IPS-20b (cell line): ENCODE measurements around the gene REL.
"Not testable (repeated sequence)": the region's sequence is repeated elsewhere in the genome, so short reads cannot be mapped to it uniquely, and the experiment has no call there.

Experiments used
- H3K27ac ChIP-seq: one replicate; pipeline ENCODE4 v1.5.1; 2013; ENCODE audit warnings: low read length
- H3K27me3 ChIP-seq: 2 replicates; pipeline ENCODE4 v1.6.1; 2013; ENCODE audit warnings: mild to moderate bottlenecking, low read length, inconsistent platforms; ENCODE audit not compliant: insufficient read depth
- H3K36me3 ChIP-seq: 2 replicates; pipeline ENCODE4 v1.6.1; 2013; ENCODE audit warnings: low read depth, mild to moderate bottlenecking, inconsistent platforms, low read length, moderate library complexity; ENCODE audit not compliant: insufficient read depth
- H3K4me1 ChIP-seq: 2 replicates; pipeline ENCODE4 v1.6.1; 2013; ENCODE audit warnings: mild to moderate bottlenecking, control low read depth, inconsistent platforms, low read length, moderate library complexity; ENCODE audit not compliant: insufficient read depth
- H3K4me3 ChIP-seq: 2 replicates; pipeline ENCODE4 v1.5.1; 2013; ENCODE audit warnings: mild to moderate bottlenecking, low read length, inconsistent platforms
- H3K9ac ChIP-seq: 2 replicates; pipeline ENCODE4 v1.6.1; 2013; ENCODE audit warnings: low read depth, mild to moderate bottlenecking, inconsistent platforms, low read length, moderate library complexity
- H3K9me3 ChIP-seq: 2 replicates; pipeline ENCODE4 v1.6.1; 2013; ENCODE audit warnings: mild to moderate bottlenecking, low read depth, low read length, inconsistent platforms; ENCODE audit not compliant: insufficient read depth

The REL gene

DNA sequence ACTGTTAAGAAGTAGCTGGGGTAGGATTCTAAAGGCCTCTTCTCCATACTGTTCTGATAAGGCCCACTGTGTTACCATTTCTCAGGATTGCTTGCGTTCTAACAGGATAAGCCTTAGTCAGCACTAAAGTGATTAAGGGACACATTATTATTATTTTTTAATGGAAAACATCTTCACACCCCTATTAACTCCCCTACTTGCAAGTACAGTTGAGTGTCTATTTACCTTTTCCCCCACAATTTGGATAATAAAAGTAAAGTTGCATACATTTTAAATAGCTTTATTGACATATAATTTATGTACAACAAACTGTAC, 9.0 kb downstream of the REL start:
- H3K27me3 ChIP-seq, result no peaks in the 10 kb centered on the region
- no peaks in the 10 kb centered on the region for H3K4me1 ChIP-seq
- peaks cover 11% of the 10 kb centered on the region; the same call in 1 of the 2 replicates for H3K36me3 ChIP-seq

DNA sequence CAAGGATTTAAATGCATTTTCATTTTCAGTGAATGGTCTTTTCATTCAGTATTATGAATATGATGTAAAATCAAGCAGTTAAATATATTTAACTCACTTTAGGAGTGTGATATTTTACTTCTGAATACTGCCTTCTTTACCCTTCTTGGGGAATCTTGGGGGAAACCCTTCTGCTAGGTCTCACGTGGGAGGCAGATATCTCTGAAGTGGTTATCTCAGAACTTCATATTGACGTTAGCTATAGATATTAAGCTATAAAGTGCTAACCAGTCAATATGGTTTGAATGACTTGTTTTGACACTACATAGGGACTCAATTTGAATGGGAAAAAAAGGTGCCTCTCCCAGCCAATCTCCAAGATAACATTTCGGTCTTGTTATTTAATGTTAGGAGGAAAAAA, 9.8 kb downstream of the REL start:
- H3K27me3 ChIP-seq, result no peaks in the 10 kb centered on the region
- no peaks in the 10 kb centered on the region for H3K4me1 ChIP-seq
- no peak overlapping the region for H3K27ac ChIP-seq
- no peak overlapping the region for H3K9ac ChIP-seq
- peaks cover 11% of the 10 kb centered on the region; the same call in 1 of the 2 replicates for H3K36me3 ChIP-seq
- H3K4me3 ChIP-seq, result no peak overlapping the region
- H3K9me3 ChIP-seq, result no peaks in the 10 kb centered on the region

More for the DNA sequence above, 9.0 kb downstream of the REL start:
- Histone ChIP-seq H3K27ac (no peak overlapping the region), H3K9me3 (no peaks in the 10 kb centered on the region), H3K9ac (no peak overlapping the region), H3K4me3 (no peak overlapping the region)

DNA sequence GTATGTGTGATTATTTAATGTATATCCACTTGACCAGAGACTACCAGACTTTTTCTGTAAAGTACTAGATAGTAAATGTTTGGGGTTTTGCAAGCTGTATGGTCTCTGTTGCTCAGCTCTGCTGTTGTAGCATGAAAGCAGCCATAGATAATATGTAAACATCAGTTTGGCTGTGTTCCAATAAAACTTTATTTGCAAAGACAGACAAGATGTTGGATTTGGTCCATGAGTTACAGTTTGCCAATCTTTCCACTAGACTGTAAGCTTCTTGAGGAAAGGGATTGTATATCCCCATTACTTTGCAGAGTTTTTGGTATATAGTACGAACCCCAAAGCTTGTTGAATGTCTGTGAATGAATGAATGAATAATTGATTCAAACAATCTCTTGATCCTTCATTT, 17.2 kb downstream of the REL start:
- no peaks in the 10 kb centered on the region for H3K27me3 ChIP-seq
- H3K9me3 ChIP-seq, result no peaks in the 10 kb centered on the region
- H3K9ac ChIP-seq, result no peak overlapping the region
- no peak overlapping the region for H3K4me3 ChIP-seq
- H3K36me3 ChIP-seq, result peaks cover 11% of the 10 kb centered on the region; the same call in 1 of the 2 replicates
- H3K27ac ChIP-seq, result no peak overlapping the region
- no peaks in the 10 kb centered on the region for H3K4me1 ChIP-seq

DNA sequence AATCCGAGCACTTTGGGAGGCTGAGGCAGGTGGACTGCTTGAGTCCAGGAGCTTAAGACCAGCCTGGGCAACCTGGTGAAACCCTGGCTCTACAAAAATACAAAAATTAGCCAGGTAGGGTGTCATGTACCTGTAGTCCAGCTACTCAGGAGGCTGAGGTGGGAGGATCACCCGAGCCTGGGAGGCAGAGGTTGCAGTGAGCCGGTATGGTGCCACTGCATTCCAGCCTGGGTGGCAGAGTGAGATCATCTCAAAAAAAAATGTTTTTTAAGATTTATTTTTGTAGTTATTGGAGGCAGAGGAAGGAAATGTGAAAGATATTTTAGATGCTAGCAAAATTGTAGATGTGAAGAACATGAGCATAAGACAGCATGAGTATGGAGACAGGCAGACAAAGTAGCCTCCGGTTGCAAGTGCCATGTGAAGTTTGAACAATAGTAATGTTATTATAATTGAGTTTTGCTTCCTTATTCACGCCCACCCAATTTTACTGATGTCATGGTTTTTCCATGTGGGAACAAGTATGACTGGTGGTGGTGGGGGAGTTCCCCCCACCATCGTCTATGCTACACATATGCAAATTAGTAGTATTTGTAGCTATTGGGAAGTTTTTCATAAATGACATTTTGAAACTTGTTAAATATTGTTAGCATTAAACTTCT, 18.0 kb downstream of the REL start:
- Histone ChIP-seq H3K36me3 (peaks cover 6% of the 10 kb centered on the region; the same call in 1 of the 2 replicates), H3K9me3 (no peaks in the 10 kb centered on the region), H3K9ac (no peak overlapping the region), H3K27me3 (no peaks in the 10 kb centered on the region), H3K27ac (no peak overlapping the region), H3K4me1 (no peaks in the 10 kb centered on the region), H3K4me3 (no peak overlapping the region)

DNA sequence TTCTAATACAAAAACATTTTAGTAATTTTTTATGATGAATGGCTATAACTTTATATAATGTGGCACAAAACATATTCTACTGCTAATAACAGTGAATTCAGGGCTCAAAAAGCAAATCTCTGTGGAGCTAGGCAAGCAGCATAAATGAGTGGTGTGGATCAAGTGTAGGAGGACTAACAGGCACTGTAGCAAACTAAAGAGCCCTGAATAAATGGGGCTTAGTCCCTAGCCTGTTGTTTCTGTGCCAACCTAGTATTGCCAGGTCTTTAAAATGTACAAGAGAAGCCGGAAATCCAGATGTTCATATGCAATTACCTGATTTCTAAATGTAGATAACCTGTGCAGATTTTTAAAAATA, 18.5 kb downstream of the REL start:
- no peak overlapping the region for H3K27ac ChIP-seq
- no peak overlapping the region for H3K4me3 ChIP-seq
- peaks cover 3% of the 10 kb centered on the region; the same call in 1 of the 2 replicates for H3K36me3 ChIP-seq
- H3K4me1 ChIP-seq, result no peaks in the 10 kb centered on the region
- no peak overlapping the region for H3K9ac ChIP-seq
- H3K9me3 ChIP-seq, result no peaks in the 10 kb centered on the region
- no peaks in the 10 kb centered on the region for H3K27me3 ChIP-seq

DNA sequence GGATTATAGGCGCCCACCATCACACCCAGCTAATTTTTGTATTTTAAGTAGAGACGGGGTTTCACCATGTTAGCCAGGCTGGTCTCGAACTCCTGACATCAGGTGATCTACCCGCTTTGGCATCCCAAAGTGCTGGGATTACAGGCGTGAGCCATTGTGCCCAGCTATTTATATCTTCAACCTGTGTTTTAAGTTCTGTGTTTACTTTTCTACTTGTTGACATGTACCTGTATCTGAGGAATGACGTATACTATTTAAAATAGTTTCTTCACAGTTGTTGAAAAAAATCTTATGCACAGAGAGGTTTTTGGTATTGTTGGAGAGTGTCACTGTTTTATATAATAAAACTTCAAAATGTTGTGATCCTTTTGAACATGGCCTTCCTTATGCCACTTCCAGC, 19.9 kb downstream of the REL start:
- H3K9ac ChIP-seq, H3K4me3 ChIP-seq, H3K9me3 ChIP-seq, H3K36me3 ChIP-seq, H3K27ac ChIP-seq, H3K27me3 ChIP-seq, H3K4me1 ChIP-seq: not testable (repeated sequence)

DNA sequence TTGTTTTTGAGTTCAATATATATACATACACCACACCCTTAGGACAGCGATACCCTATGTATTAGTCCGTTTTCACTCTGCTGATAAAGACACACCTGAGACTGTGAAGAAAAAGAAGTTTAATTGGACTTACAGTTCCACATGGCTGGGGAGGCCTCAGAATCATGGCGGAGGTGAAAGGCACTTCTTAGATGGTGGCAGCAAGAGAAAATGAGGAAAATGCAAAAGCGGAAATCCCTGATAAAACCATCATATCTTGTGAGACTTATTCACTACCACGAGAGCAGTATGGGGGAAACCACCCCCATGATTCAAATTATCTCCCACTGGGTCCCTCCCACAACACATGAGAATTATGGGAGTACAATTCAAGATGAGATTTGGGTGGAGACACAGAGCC, 24.5 kb downstream of the REL start:
- not testable (repeated sequence) for H3K9me3 ChIP-seq, H3K9ac ChIP-seq, H3K27me3 ChIP-seq, H3K36me3 ChIP-seq, H3K4me3 ChIP-seq, H3K4me1 ChIP-seq, H3K27ac ChIP-seq

DNA sequence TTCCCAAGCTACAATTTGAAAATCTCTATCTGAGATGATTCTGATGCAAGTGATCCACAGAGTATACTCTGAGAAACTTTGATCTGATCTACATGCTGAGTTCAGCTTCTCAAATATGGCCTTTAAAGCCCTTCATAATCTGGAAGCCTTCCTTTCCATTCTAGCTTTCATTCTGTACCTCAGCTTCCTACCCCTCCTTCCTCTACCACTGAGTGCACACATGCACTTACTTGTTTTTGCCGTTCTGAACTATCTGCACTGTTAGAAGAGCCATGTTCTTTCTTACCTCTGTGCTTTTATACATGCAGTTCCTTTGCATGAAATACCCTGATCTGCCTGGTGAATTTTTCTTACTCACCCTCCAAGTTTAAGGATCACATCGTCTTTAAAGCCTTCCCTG, 25.0 kb downstream of the REL start:
- Histone ChIP-seq H3K27me3 (no peaks in the 10 kb centered on the region), H3K27ac (no peak overlapping the region), H3K4me1 (no peaks in the 10 kb centered on the region), H3K9me3 (no peaks in the 10 kb centered on the region), H3K4me3 (no peak overlapping the region), H3K36me3 (no peaks in the 10 kb centered on the region), H3K9ac (no peak overlapping the region)

DNA sequence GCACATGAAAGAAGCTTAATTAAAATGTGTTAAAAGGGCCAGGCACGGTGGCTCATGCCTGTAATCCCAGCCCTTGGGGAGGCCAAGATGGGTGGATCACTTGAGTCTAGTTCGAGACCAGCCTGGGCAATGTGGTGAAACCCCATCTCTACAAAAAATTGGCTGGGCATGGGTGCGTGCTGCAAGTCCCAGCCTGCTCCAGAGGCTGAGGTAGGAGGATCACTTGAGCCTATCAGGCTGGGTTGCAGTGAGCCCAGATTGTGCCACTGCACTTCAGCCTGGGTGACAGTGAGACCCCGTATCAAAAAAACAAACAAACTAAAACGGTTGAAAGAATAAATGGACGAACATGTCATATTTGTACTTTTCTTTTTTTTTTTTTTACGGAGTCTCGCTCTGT, 26.0 kb downstream of the REL start:
- Histone ChIP-seq H3K27ac (no peak overlapping the region), H3K4me1 (no peaks in the 10 kb centered on the region), H3K9ac (no peak overlapping the region), H3K4me3 (no peak overlapping the region), H3K9me3 (no peaks in the 10 kb centered on the region), H3K27me3 (no peaks in the 10 kb centered on the region), H3K36me3 (no peaks in the 10 kb centered on the region)

DNA sequence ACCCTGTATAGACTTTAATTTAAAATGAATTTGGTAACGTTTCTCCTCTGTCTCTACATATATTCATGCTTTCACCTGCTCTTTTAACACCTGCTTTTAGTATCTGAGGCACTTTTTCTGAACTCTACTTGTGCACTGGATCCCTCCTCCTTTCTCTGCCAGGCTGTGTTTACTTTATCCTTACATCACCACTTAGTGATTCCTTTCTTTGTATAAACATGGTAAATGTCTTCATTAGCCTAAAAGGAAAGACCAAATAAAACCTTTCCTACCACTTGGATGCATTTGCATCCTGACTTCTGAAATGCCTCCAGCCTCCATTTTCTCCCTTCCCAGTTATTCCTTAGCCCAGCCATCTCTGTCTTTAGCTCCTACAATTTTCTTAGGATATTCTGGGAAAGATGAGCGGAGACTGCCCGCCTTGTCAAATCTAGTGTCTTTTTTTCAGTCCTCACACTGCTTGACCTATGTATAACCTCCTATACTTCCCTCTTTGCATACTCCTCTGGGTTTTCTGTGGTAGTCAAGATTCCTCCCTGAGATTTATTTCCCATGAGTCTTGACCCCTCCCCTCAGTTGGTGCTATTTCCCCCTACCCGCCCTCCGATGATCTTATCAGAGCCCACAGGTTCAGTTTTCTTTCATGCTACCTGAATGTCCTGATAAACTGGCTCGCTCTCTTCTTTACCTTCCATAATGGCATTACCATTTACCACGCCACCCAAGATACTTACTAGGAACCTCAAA, 44.8 kb downstream of the REL start:
- Histone ChIP-seq H3K4me1 (peaks cover 13% of the 10 kb centered on the region), H3K36me3 (peaks cover 7% of the 10 kb centered on the region), H3K9ac (no peak overlapping the region), H3K27me3 (no peaks in the 10 kb centered on the region), H3K27ac (no peak overlapping the region), H3K4me3 (no peak overlapping the region), H3K9me3 (no peaks in the 10 kb centered on the region)

DNA sequence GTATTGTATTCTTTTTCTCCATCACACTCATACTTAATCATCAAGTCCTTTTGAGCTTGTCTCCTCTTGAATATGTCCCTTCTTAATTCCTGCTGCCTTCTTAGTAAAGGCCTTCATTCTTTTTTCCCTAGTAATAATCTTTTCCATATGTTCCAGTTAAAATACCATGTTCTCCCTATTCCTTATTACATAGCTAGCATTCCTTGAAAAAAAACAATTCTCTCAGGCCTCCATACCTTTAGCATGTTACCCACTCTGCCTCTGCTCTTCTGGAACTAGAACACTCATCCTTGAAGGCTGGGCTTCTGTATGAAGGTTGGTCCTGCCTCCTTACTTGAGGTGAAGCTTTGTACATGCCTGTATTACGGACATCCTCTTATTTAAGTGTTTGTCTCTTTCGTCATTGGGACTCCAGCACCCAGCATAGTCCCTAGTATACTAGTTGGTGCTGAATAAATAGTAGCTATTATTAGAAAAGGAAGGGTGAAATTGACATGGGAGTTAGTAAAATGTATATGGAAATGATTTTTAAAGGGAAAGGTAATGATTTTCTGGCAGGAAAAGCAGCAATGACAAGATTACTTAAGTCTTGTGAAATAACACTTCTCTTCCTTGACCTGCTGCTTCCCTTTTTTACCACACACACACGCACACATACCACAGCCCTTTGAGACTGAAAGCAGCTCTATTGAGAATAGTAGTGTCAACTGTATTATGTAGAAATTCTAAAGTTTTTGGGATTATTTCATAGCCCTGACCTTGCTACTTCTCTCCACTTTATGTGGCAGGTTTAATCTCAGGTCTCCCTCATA, 45.6 kb downstream of the REL start:
- H3K9me3 ChIP-seq, result no peaks in the 10 kb centered on the region
- H3K4me1 ChIP-seq, result peaks cover 13% of the 10 kb centered on the region
- no peaks in the 10 kb centered on the region for H3K27me3 ChIP-seq
- H3K4me3 ChIP-seq, result no peak overlapping the region
- H3K27ac ChIP-seq, result no peak overlapping the region
- no peak overlapping the region for H3K9ac ChIP-seq
- H3K36me3 ChIP-seq, result peaks cover 3% of the 10 kb centered on the region

DNA sequence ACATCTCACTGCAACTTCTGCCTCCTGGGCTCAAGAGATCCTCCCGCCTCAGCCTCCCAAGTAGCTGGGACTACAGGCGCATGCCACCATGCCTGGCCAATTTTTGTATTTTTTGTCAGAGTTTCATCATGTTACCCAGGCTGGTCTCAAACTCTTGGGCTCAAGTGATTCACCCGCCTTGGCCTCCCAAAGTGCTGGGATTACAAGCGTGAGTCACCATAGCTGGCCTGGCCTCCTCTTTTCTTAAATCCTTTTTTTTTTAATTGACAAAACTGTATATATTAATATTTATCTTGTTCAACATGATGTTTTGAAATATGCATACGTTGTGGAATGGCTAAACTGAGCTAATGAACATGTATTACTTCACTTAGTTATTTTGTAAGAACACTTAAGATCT, 50.7 kb downstream of the REL start:
- H3K4me1 ChIP-seq, result not testable (repeated sequence)

More for the DNA sequence above, 50.7 kb downstream of the REL start:
- H3K4me3 ChIP-seq, H3K36me3 ChIP-seq, H3K27ac ChIP-seq, H3K9ac ChIP-seq, H3K9me3 ChIP-seq, H3K27me3 ChIP-seq: not testable (repeated sequence)
